GM21825 (cell line): ENCODE results near the gene TTC3.
"Not testable (repeated sequence)": the region's sequence is repeated elsewhere in the genome, so short reads cannot be mapped to it uniquely, and the experiment has no call there.

ENCODE experiments used
- ATAC-seq: cut with Tn5 transposase; IDR thresholded peaks from one replicate; pipeline ENCODE4 v1.9.1; 2021; ENCODE audit warnings: mild to moderate bottlenecking, moderate library complexity; ENCODE audit not compliant: unreplicated experiment

Gene TTC3

GRCh38 chr21:37220981-37221664 lies 148.1 kb downstream of the TTC3 start:
- peak; percentile 82 for ATAC-seq

- not testable (repeated sequence) for ATAC-seq
Observed at GRCh38 chr21:37222248-37222647, 149.2 kb downstream of the TTC3 start.

- no peak for ATAC-seq
Observed at GRCh38 chr21:37223804-37224345, 150.8 kb downstream of the TTC3 start.

- ATAC-seq = no peak
Observed at GRCh38 chr21:37224861-37225839, 152.1 kb downstream of the TTC3 start.

- ATAC-seq = no peak
Observed at GRCh38 chr21:37226041-37226920, 153.2 kb downstream of the TTC3 start.

GRCh38 chr21:37227071-37228002 lies 154.3 kb downstream of the TTC3 start:
- no peak for ATAC-seq

GRCh38 chr21:37228003-37228400 lies 154.9 kb downstream of the TTC3 start:
- ATAC-seq = no peak

GRCh38 chr21:37230632-37231248 lies 157.7 kb downstream of the TTC3 start:
- no peak for ATAC-seq

GRCh38 chr21:37231249-37231645 lies 158.2 kb downstream of the TTC3 start:
- ATAC-seq = no peak

- no peak for ATAC-seq
Observed at GRCh38 chr21:37231671-37232070, 158.6 kb downstream of the TTC3 start.

GRCh38 chr21:37232274-37233018 lies 159.4 kb downstream of the TTC3 start:
- peak; percentile 58 for ATAC-seq

- no peak for ATAC-seq
Observed at GRCh38 chr21:37233551-37234146, 160.6 kb downstream of the TTC3 start.

GRCh38 chr21:37237346-37237745 lies 164.3 kb downstream of the TTC3 start:
- ATAC-seq = no peak

GRCh38 chr21:37237764-37238163 lies 164.7 kb downstream of the TTC3 start:
- no peak for ATAC-seq

- ATAC-seq = no peak
Observed at GRCh38 chr21:37240978-37241377, 167.9 kb downstream of the TTC3 start.

GRCh38 chr21:37241426-37241825 lies 168.4 kb downstream of the TTC3 start:
- no peak for ATAC-seq

GRCh38 chr21:37243961-37244360 lies 170.9 kb downstream of the TTC3 start:
- ATAC-seq = no peak

- ATAC-seq = no peak
Observed at GRCh38 chr21:37244501-37245095, 171.5 kb downstream of the TTC3 start.
